Jurkat, Clone E6-1 (cell line): ENCODE data around the gene TFAP2B.

Source experiments
- DNase-seq: peaks from one replicate; pipeline ENCODE4 v3.0.0-alpha.2; 2011; ENCODE audit warnings: low read depth, low spot score
- H3K4me3 ChIP-seq: 2 replicates; pipeline ENCODE4 v1.5.1; 2011; ENCODE audit warnings: mild to moderate bottlenecking, low read length, control low read depth, moderate library complexity

TFAP2B gene

GRCh38 chr6:50846144-50846851 is 27.6 kb downstream of the TFAP2B start:
- H3K4me3 ChIP-seq: no peak overlapping the region
- no peak for DNase-seq

- DNase-seq: no peak
- no peak overlapping the region for H3K4me3 ChIP-seq
Measured at GRCh38 chr6:50846852-50847155, 28.1 kb downstream of the TFAP2B start.

- H3K4me3 ChIP-seq: no peak overlapping the region
- no peak for DNase-seq
Measured at GRCh38 chr6:50847890-50848594, 29.4 kb downstream of the TFAP2B start.

GRCh38 chr6:50848989-50849795 is 30.5 kb downstream of the TFAP2B start:
- no peak for DNase-seq
- no peak overlapping the region for H3K4me3 ChIP-seq

- DNase-seq: no peak
- H3K4me3 ChIP-seq: no peak overlapping the region
Measured at GRCh38 chr6:50849796-50850180, 31.1 kb downstream of the TFAP2B start.

- no peak for DNase-seq
- H3K4me3 ChIP-seq: no peak overlapping the region
Measured at GRCh38 chr6:50850223-50851048, 31.8 kb downstream of the TFAP2B start.

GRCh38 chr6:50851049-50851845 is 32.6 kb downstream of the TFAP2B start:
- H3K4me3 ChIP-seq: no peak overlapping the region
- DNase-seq: no peak

GRCh38 chr6:50853939-50854338 is 35.3 kb downstream of the TFAP2B start:
- no peak overlapping the region for H3K4me3 ChIP-seq
- DNase-seq: no peak

GRCh38 chr6:50861692-50862091 is 43.0 kb downstream of the TFAP2B start:
- DNase-seq: no peak
- H3K4me3 ChIP-seq: no peak overlapping the region

GRCh38 chr6:50862176-50862575 is 43.5 kb downstream of the TFAP2B start:
- no peak for DNase-seq
- H3K4me3 ChIP-seq: no peak overlapping the region

- DNase-seq: no peak
Measured at GRCh38 chr6:50864601-50865000, 45.9 kb downstream of the TFAP2B start.

GRCh38 chr6:50868466-50868865 is 49.8 kb downstream of the TFAP2B start:
- H3K4me3 ChIP-seq: no peak overlapping the region
- DNase-seq: no peak

More at GRCh38 chr6:50864601-50865000, 45.9 kb downstream of the TFAP2B start:
- H3K4me3 ChIP-seq: no peak overlapping the region

- no peak for DNase-seq
- no peak overlapping the region for H3K4me3 ChIP-seq
Measured at GRCh38 chr6:50873167-50873566, 54.5 kb downstream of the TFAP2B start.

GRCh38 chr6:50884364-50884763 is 65.7 kb downstream of the TFAP2B start:
- DNase-seq: no peak
- H3K4me3 ChIP-seq: no peak overlapping the region

- no peak for DNase-seq
- no peak overlapping the region for H3K4me3 ChIP-seq
Measured at GRCh38 chr6:50887112-50887511, 68.4 kb downstream of the TFAP2B start.

GRCh38 chr6:50889497-50889896 is 70.8 kb downstream of the TFAP2B start:
- no peak for DNase-seq
- H3K4me3 ChIP-seq: no peak overlapping the region

- DNase-seq: no peak
Measured at GRCh38 chr6:50889935-50890334, 71.3 kb downstream of the TFAP2B start.

GRCh38 chr6:50890579-50890978 is 71.9 kb downstream of the TFAP2B start:
- H3K4me3 ChIP-seq: no peak overlapping the region
- no peak for DNase-seq

More at GRCh38 chr6:50889935-50890334, 71.3 kb downstream of the TFAP2B start:
- no peak overlapping the region for H3K4me3 ChIP-seq

- DNase-seq: no peak
- H3K4me3 ChIP-seq: no peak overlapping the region
Measured at GRCh38 chr6:50891290-50891689, 72.6 kb downstream of the TFAP2B start.
